Caco-2 (cell line): ENCODE results near the gene RHOB. TPM values are rescaled to one million over a fixed set of nuclear protein-coding genes. Genes with fewer than 3 reads are reported as not detected.

Experiments used
- BruUV-seq: library from RNA; stranded (reverse); fragments of 400-500 nt; replicated peaks from 2 replicates; lab custom pipeline; 2021; lab: Mats Ljungman, UMichigan
- CTCF ChIA-PET: fragments of 300-600 bp; sonication (Branson Sonifier 250); formaldehyde crosslinking; loops from one replicate; lab custom pipeline; 2022; ENCODE audit warnings: antibody characterized with exemption; lab: Charles Lee
- POLR2A ChIA-PET: fragments of 300-600 bp; sonication (Branson Sonifier 250); formaldehyde crosslinking; loops from one replicate; lab custom pipeline; 2022; ENCODE audit warnings: antibody characterized with exemption; lab: Charles Lee
- DNase-seq, 2 experiments: peaks; one replicate each; pipeline versions ENCODE4 v3.0.0 to v3.0.0-alpha.2; 2020 to 2022
- H3K27me3 ChIP-seq: replicated peaks from 2 replicates; pipeline ENCODE4 v1.6.0; 2011; ENCODE audit warnings: low read length; ENCODE audit not compliant: control insufficient read depth, insufficient read depth
- H3K36me3 ChIP-seq: 2 replicates; pipeline ENCODE4 v1.5.1; 2011; ENCODE audit warnings: low read length; ENCODE audit not compliant: control insufficient read depth, insufficient read depth
- H3K4me1 ChIP-seq: fragments of 250-450 bp; sonication (Bioruptor Pico); 2 replicates; pipeline ENCODE4 v1.5.1; 2020; ENCODE audit warnings: mild to moderate bottlenecking
- H3K4me3 ChIP-seq: 2 replicates; pipeline ENCODE4 v1.5.1; 2011; ENCODE audit warnings: low read depth, mild to moderate bottlenecking, control low read depth, low read length
- H3K9me3 ChIP-seq: fragments of 250-450 bp; sonication (Bioruptor Pico); 2 replicates; pipeline ENCODE4 v1.5.1; 2020; ENCODE audit warnings: mild to moderate bottlenecking, moderate library complexity
- H3K27ac Mint-ChIP-seq: one replicate; pipeline ENCODE4 v1.8.0; 2022; ENCODE audit warnings: mixed read lengths; ENCODE audit not compliant: unreplicated experiment
- H3K27me3 Mint-ChIP-seq: one replicate; pipeline ENCODE4 v1.8.0; 2022; ENCODE audit warnings: mixed read lengths; ENCODE audit not compliant: insufficient read depth, unreplicated experiment
- H3K36me3 Mint-ChIP-seq: one replicate; pipeline ENCODE4 v1.8.0; 2022; ENCODE audit warnings: mild to moderate bottlenecking, mixed read lengths; ENCODE audit not compliant: insufficient read depth, unreplicated experiment
- H3K4me1 Mint-ChIP-seq: one replicate; pipeline ENCODE4 v1.8.0; 2022; ENCODE audit warnings: low read depth, mixed read lengths; ENCODE audit not compliant: unreplicated experiment
- H3K4me3 Mint-ChIP-seq: one replicate; pipeline ENCODE4 v1.8.0; 2022; ENCODE audit warnings: mild to moderate bottlenecking, moderate library complexity, mixed read lengths; ENCODE audit not compliant: unreplicated experiment
- H3K9me3 Mint-ChIP-seq: one replicate; pipeline ENCODE4 v1.8.0; 2022; ENCODE audit warnings: mixed read lengths; ENCODE audit not compliant: unreplicated experiment
- CTCF ChIP-seq, 2 experiments: fragments of 200-600 bp in 1 of 2; IDR thresholded peaks; 1 replicate in 1 of 2; 2 replicates in 1 of 2; pipeline versions ENCODE4 v1.5.1 to v1.8.0; 2011 to 2022; ENCODE audit warnings: antibody characterized with exemption in 1 of 2, control low read depth in 1 of 2, inconsistent platforms in 1 of 2, low read depth in 1 of 2, low read length in 1 of 2, mild to moderate bottlenecking in 1 of 2, moderate library complexity in 1 of 2; ENCODE audit not compliant: insufficient read depth in 1 of 2, severe bottlenecking in 1 of 2, unreplicated experiment in 1 of 2
- intact Hi-C: fragments of 100-400 bp; cut with micrococcal nuclease; formaldehyde crosslinking; loops from one replicate; pipeline ENCODE4 v1.10.0; 2022; ENCODE audit not compliant: unreplicated experiment
- total RNA-seq: library from RNA; stranded (reverse); gene quantifications from 2 replicates; pipeline ENCODE4 v1.2.3, GENCODE V29; 2022

Gene RHOB
- total RNA-seq, 1 experiment from 2014 or later, result 20.8 TPM

DNA sequence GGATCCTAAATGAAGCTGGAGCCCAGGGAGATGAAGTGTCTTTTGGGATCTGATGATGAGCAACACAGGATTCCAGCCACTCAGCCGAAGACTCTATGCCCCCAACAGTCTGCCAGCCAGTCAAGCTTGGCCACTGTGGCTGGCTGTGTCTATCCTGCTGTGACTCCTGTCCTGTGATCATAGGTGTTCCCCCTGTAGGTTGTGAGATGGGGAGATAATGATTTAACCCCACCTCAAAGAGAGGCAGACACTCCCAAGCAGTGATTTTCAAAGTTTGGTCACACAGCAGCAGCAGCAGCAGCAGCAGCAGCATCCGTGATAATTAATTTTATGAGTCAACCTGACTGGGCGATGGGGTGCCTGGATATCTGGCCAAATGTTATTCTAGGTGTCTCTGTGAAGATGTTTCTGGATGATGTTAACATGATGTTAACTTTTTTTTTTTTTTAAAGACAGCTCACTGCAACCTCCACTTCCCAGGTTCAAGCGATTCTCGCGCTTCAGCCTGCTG is 21.4 kb upstream of the RHOB start:
- no peak for DNase-seq
- Mint-ChIP-seq H3K36me3 (no peaks in the 10 kb centered on the region), H3K27me3 (no peaks in the 10 kb centered on the region), H3K27ac (no peak overlapping the region), H3K4me3 (no peak overlapping the region), H3K9me3 (no peaks in the 10 kb centered on the region), H3K4me1 (no peaks in the 10 kb centered on the region)
- H3K4me1 ChIP-seq, result no peaks in the 10 kb centered on the region
- POLR2A ChIA-PET, result no interaction called here
- no peaks in the 10 kb centered on the region for H3K9me3 ChIP-seq
- no peak overlapping the region for H3K4me3 ChIP-seq
- BruUV-seq, result no TSS peak
- no peaks in the 10 kb centered on the region for H3K27me3 ChIP-seq
- no peak for TF ChIP-seq CTCF (IDR thresholded peaks at IDR 0.05; ENCODE audit: insufficient read depth in 1 of 2, low read depth in 1 of 2, low read length in 1 of 2, severe bottlenecking in 1 of 2, unreplicated experiment in 1 of 2)
- CTCF ChIA-PET, result interaction anchor here (0.6 kb wide), 1 partner anchor 10 kb away, joined by 3 read pairs; no protein-coding TSS in a partner anchor
- intact Hi-C loops, result no loop called here
- no peaks in the 10 kb centered on the region for H3K36me3 ChIP-seq

DNA sequence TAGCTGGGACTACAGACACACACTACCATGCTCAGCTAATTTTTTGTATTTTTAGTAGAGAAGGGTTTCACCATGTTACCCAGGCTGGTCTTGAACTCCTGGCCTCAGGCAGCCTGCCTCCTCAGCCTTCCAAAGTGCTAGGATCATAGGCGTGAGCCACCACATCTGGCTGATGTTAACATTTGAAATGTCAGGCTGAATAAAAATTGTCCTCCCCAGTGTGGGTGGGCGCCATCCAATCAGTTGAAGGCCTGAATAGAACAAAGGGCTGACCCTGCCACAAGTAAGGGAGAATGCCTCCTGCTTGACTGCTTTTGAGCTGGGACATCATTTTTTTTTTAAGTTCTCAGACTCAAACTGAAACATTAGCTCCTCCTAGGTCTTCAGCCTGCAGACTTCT is 21.0 kb upstream of the RHOB start:
- Mint-ChIP-seq H3K4me3 (no peak overlapping the region), H3K36me3 (no peaks in the 10 kb centered on the region), H3K27me3 (no peaks in the 10 kb centered on the region), H3K4me1 (no peaks in the 10 kb centered on the region), H3K9me3 (no peaks in the 10 kb centered on the region), H3K27ac (no peak overlapping the region)
- TF ChIP-seq CTCF (IDR thresholded peaks at IDR 0.05; ENCODE audit: insufficient read depth in 1 of 2, low read depth in 1 of 2, low read length in 1 of 2, severe bottlenecking in 1 of 2, unreplicated experiment in 1 of 2), result no peak
- no peaks in the 10 kb centered on the region for H3K36me3 ChIP-seq
- ChIA-PET POLR2A (no interaction called here), CTCF (interaction anchor here (0.6 kb wide), 1 partner anchor 11 kb away, joined by 3 read pairs; no protein-coding TSS in a partner anchor)
- DNase-seq, result no peak
- no TSS peak for BruUV-seq
- no peak overlapping the region for H3K4me3 ChIP-seq
- H3K9me3 ChIP-seq, result no peaks in the 10 kb centered on the region
- intact Hi-C loops, result no loop called here
- H3K4me1 ChIP-seq, result no peaks in the 10 kb centered on the region
- H3K27me3 ChIP-seq, result no peaks in the 10 kb centered on the region

DNA sequence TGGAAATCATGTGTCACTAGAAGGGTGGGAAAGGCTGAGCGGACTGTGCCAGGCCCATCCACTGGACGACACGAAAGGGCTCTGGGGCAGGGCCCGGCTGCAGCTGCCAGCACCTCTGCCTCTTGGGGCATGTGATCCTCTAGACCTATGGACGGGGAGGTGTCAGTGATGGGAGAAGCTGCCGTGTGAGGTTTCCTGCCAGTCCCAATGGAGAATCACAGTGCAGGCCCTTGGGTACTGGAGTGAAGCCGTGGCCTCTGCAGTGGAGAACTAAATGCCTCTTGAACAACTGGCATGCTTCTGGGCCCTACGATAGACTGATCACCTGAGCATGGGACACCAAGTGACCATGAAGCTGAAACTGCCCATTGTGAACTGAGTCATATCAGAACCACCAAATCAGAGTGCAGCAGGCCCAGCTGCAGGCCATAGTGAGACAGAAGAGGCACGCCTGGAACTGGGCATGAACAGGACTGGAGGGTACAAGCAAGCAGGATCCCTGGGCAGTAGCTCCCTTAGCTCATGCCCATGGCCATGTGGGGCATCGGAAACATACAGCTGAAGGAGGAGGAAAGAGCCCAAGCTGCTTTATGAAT is 18.8 kb upstream of the RHOB start:
- Mint-ChIP-seq H3K9me3 (no peaks in the 10 kb centered on the region), H3K4me3 (no peak overlapping the region), H3K27me3 (no peaks in the 10 kb centered on the region), H3K27ac (no peak overlapping the region), H3K4me1 (no peaks in the 10 kb centered on the region), H3K36me3 (no peaks in the 10 kb centered on the region)
- no peak for DNase-seq
- Histone ChIP-seq H3K9me3 (no peaks in the 10 kb centered on the region), H3K4me3 (no peak overlapping the region), H3K27me3 (no peaks in the 10 kb centered on the region), H3K4me1 (no peaks in the 10 kb centered on the region), H3K36me3 (no peaks in the 10 kb centered on the region)
- intact Hi-C loops, result no loop called here
- ChIA-PET CTCF (interaction anchor here (0.6 to 1.8 kb wide), 2 partner anchors 17 to 238 kb away, joined by 3 to 4 read pairs; no protein-coding TSS in a partner anchor), POLR2A (no interaction called here)
- no TSS peak for BruUV-seq
- no peak for TF ChIP-seq CTCF (IDR thresholded peaks at IDR 0.05; ENCODE audit: insufficient read depth in 1 of 2, low read depth in 1 of 2, low read length in 1 of 2, severe bottlenecking in 1 of 2, unreplicated experiment in 1 of 2)
